Uterus (tissue), 2 donors: ENCODE data around the gene GPER1.

Experiments used
- POLR2A ChIP-seq, 2 donors: fragments of 450-650 bp; IDR thresholded peaks; one replicate each; pipeline ENCODE4 v1.6.1; 2016; ENCODE audit warnings: antibody characterized with exemption in 2 of 2, mild to moderate bottlenecking in 1 of 2, moderate library complexity in 1 of 2
- TF ChIP-seq, protein P1 (sequence below), 4 experiments: fragments of 200-600 bp in 2 of 4; fragments of 450-650 bp in 2 of 4; sonication (generic) in 2 of 4; IDR thresholded peaks; one replicate each; pipeline ENCODE4 v1.5.1; 2016 to 2019; ENCODE audit warnings: antibody characterized with exemption in 4 of 4, mild to moderate bottlenecking in 2 of 4, moderate library complexity in 1 of 4

DNA sequence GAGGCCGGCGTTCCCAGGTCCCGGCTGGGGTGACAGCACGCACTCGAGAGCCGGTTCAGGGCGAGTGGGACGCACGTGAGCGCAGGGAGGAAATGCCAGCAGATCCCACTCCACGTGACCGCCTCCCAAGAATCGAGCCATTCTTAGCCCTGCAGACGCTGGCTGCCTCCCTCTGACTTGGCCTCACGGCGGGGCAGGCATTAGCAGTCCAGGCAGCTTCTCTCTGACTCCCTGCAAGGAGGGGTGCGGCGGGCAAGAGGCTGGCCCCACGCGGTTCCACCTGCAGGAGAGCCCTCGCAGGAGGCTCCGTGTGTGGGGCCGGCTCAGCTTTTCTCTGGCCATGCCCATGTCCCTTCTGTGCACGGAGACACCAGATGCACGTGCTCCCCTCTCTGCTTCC lies 33.5 kb upstream of the GPER1 start:
- TF ChIP-seq, protein P1, sequence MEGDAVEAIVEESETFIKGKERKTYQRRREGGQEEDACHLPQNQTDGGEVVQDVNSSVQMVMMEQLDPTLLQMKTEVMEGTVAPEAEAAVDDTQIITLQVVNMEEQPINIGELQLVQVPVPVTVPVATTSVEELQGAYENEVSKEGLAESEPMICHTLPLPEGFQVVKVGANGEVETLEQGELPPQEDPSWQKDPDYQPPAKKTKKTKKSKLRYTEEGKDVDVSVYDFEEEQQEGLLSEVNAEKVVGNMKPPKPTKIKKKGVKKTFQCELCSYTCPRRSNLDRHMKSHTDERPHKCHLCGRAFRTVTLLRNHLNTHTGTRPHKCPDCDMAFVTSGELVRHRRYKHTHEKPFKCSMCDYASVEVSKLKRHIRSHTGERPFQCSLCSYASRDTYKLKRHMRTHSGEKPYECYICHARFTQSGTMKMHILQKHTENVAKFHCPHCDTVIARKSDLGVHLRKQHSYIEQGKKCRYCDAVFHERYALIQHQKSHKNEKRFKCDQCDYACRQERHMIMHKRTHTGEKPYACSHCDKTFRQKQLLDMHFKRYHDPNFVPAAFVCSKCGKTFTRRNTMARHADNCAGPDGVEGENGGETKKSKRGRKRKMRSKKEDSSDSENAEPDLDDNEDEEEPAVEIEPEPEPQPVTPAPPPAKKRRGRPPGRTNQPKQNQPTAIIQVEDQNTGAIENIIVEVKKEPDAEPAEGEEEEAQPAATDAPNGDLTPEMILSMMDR (IDR thresholded peaks at IDR 0.05) = no peak
- no peak for TF ChIP-seq POLR2A (IDR thresholded peaks at IDR 0.05)
